ENCODE results near the gene GNAO1. TPM values are rescaled to one million over a fixed set of nuclear protein-coding genes. Genes with fewer than 3 reads are reported as not detected.

GNAO1 gene
- polyA plus RNA-seq, 1 of the 3 experiments (the other 2 are of a cell fraction) = 0.30 TPM

- H3K79me2 ChIP-seq (ENCODE audit: insufficient read depth) = no peaks in the 10 kb centered on the region
- no peak for DNase-seq
- TF ChIP-seq POLR2AphosphoS5 (IDR thresholded peaks at IDR 0.05; ENCODE audit: low read depth, low read length) = no peak
- no peak for TF ChIP-seq JUND (IDR thresholded peaks at IDR 0.05)
- TF ChIP-seq CTCF (IDR thresholded peaks at IDR 0.05) = no peak
- no peak for TF ChIP-seq ELF1 (IDR thresholded peaks at IDR 0.05)
- TF ChIP-seq GATA2 (CRISPR knock-in tag; IDR thresholded peaks at IDR 0.05) = no peak
- no peak for TF ChIP-seq RFX5 (IDR thresholded peaks at IDR 0.05; ENCODE audit: low read length)
- TF ChIP-seq YY1 (IDR thresholded peaks at IDR 0.05; ENCODE audit: low read depth) = no peak
- TF ChIP-seq PBX3 (IDR thresholded peaks at IDR 0.05) = no peak
- no peak for TF ChIP-seq FOSL2 (IDR thresholded peaks at IDR 0.05; ENCODE audit: borderline replicate concordance, low read depth)
- TF ChIP-seq CHD2 (IDR thresholded peaks at IDR 0.05; ENCODE audit: low read length, partially characterized antibody) = no peak
- TF ChIP-seq TCF12 (IDR thresholded peaks at IDR 0.05) = no peak
- TF ChIP-seq SMC3 (IDR thresholded peaks at IDR 0.05; ENCODE audit: low read depth, low read length) = no peak
- TF ChIP-seq NRF1 (IDR thresholded peaks at IDR 0.05; ENCODE audit: low read depth, low read length) = no peak
- TF ChIP-seq NFIC (IDR thresholded peaks at IDR 0.05; ENCODE audit: borderline replicate concordance) = no peak
- no peak for TF ChIP-seq EP300 (IDR thresholded peaks at IDR 0.05; ENCODE audit: borderline replicate concordance in 1 of 2, low read depth in 1 of 2, low read length in 1 of 2)
- no peak for TF ChIP-seq FOXJ3 (CRISPR knock-in tag; IDR thresholded peaks at IDR 0.05)
- no peak for TF ChIP-seq TEAD4 (IDR thresholded peaks at IDR 0.05; ENCODE audit: borderline replicate concordance, insufficient read depth)
- ChIA-PET POLR2A (no interaction called here), CTCF (interaction anchor here (1.4 kb wide), 1 partner anchor 74 kb away, joined by 3 read pairs; no protein-coding TSS in a partner anchor)
- H3K4me3 ChIP-seq (ENCODE audit: low read depth in 2 of 2, low read length in 1 of 2) = no peak overlapping the region
- H3K4me1 ChIP-seq (ENCODE audit: control insufficient read depth in 1 of 2, insufficient read depth in 2 of 2, low read depth in 1 of 2, low read length in 1 of 2) = peaks cover 0 to 7% of the 10 kb centered on the region in 2 experiments; a peak in 1 of 4 replicates
- WGBS (ENCODE audit: low lambda C conversion rate) = 8% methylated on average over 1 of the region's 1 CpG
- no peaks in the 10 kb centered on the region for H3F3A ChIP-seq (replicated peaks; ENCODE audit: insufficient read depth)
- H3K27ac ChIP-seq (ENCODE audit: low read depth in 2 of 2, low read length in 1 of 2) = no peak overlapping the region
- no peaks in the 10 kb centered on the region for H4K20me1 ChIP-seq (ENCODE audit: insufficient read depth)
- no peak overlapping the region for H2AFZ ChIP-seq (ENCODE audit: low read depth)
- H3K36me3 ChIP-seq (replicated peaks in 1 of 2; ENCODE audit: control insufficient read depth in 1 of 2, insufficient read depth in 2 of 2, low read length in 1 of 2) = no peaks in the 10 kb centered on the region
- no peak overlapping the region for H3K9ac ChIP-seq
- no peaks in the 10 kb centered on the region for H3K9me2 ChIP-seq
- no peak overlapping the region for H3K4me2 ChIP-seq
- no peaks in the 10 kb centered on the region for H3K9me3 ChIP-seq
- no peaks in the 10 kb centered on the region for H3K27me3 ChIP-seq (ENCODE audit: insufficient read depth)
These were observed 15.7 kb downstream of the GNAO1 start for GRCh38 chr16:56206951-56207350.

- CTCF ChIA-PET = interaction anchor here (1.4 kb wide), 1 partner anchor 74 kb away, joined by 3 read pairs; no protein-coding TSS in a partner anchor
These were observed 16.1 kb downstream of the GNAO1 start for GRCh38 chr16:56207421-56207820.

More at GRCh38 chr16:56207421-56207820, 16.1 kb downstream of the GNAO1 start:
- H4K20me1 ChIP-seq (ENCODE audit: insufficient read depth) = no peaks in the 10 kb centered on the region
- H3K36me3 ChIP-seq (replicated peaks in 1 of 2; ENCODE audit: control insufficient read depth in 1 of 2, insufficient read depth in 2 of 2, low read length in 1 of 2) = no peaks in the 10 kb centered on the region
- WGBS (ENCODE audit: low lambda C conversion rate) = 22% methylated on average over 2 of the region's 2 CpGs
- no peak overlapping the region for H2AFZ ChIP-seq (ENCODE audit: low read depth)
- no peak for TF ChIP-seq RFX5 (IDR thresholded peaks at IDR 0.05; ENCODE audit: low read length)
- no peak for TF ChIP-seq MEF2A (IDR thresholded peaks at IDR 0.05; ENCODE audit: borderline replicate concordance, low read depth)
- no peak for TF ChIP-seq TCF12 (IDR thresholded peaks at IDR 0.05)
- no peak for TF ChIP-seq EP300 (IDR thresholded peaks at IDR 0.05; ENCODE audit: borderline replicate concordance in 1 of 2, low read depth in 1 of 2, low read length in 1 of 2)
- no peak for TF ChIP-seq RXRA (IDR thresholded peaks at IDR 0.05; ENCODE audit: borderline replicate concordance, low read depth)
- H3K79me2 ChIP-seq (ENCODE audit: insufficient read depth) = no peaks in the 10 kb centered on the region
- no peak overlapping the region for H3K9ac ChIP-seq
- H3K4me3 ChIP-seq (ENCODE audit: low read depth in 2 of 2, low read length in 1 of 2) = no peak overlapping the region
- H3K27me3 ChIP-seq (ENCODE audit: insufficient read depth) = no peaks in the 10 kb centered on the region
- H3K4me1 ChIP-seq (ENCODE audit: control insufficient read depth in 1 of 2, insufficient read depth in 2 of 2, low read depth in 1 of 2, low read length in 1 of 2) = peaks cover 0 to 7% of the 10 kb centered on the region in 2 experiments; a peak in 1 of 4 replicates
- H3F3A ChIP-seq (replicated peaks; ENCODE audit: insufficient read depth) = no peaks in the 10 kb centered on the region
- H3K4me2 ChIP-seq = no peak overlapping the region
- DNase-seq = no peak
- no peaks in the 10 kb centered on the region for H3K9me2 ChIP-seq
- POLR2A ChIA-PET = no interaction called here
- H3K27ac ChIP-seq (ENCODE audit: low read depth in 2 of 2, low read length in 1 of 2) = no peak overlapping the region
- no peaks in the 10 kb centered on the region for H3K9me3 ChIP-seq
